CD4-positive, alpha-beta T cell (primary cell): ENCODE measurements around the gene PDE9A. TPM values are rescaled to one million over a fixed set of nuclear protein-coding genes. Genes with fewer than 3 reads are reported as not detected.

Source experiments
- ATAC-seq: fragments of 200-7000 bp; cut with Tn5 transposase; one replicate; pipeline ENCODE4 v1.10.0; 2022; ENCODE audit warnings: mild to moderate bottlenecking; ENCODE audit not compliant: poor library complexity
- CTCF ChIA-PET: fragments of 350-600 bp; sonication (Branson Sonifier 250); formaldehyde crosslinking; loops from one replicate; lab custom pipeline; 2021; ENCODE audit warnings: antibody characterized with exemption, inconsistent platforms; lab: Charles Lee
- POLR2A ChIA-PET: fragments of 350-600 bp; sonication (Branson Sonifier 250); formaldehyde crosslinking; loops from one replicate; lab custom pipeline; 2021; ENCODE audit warnings: antibody characterized with exemption, inconsistent platforms; lab: Charles Lee
- DNase-seq, 14 experiments: peaks; one replicate each; pipeline ENCODE4 v3.0.0-alpha.2; 2013 to 2020; ENCODE audit warnings: mixed read lengths in 2 of 14
- H3K27ac ChIP-seq, 2 donors: one replicate each; pipeline versions ENCODE4 v1.5.1 to v1.7.0; 2013; ENCODE audit warnings: low read length in 2 of 2, low read depth in 1 of 2, mild to moderate bottlenecking in 1 of 2
- H3K27me3 ChIP-seq, 2 experiments: 1 replicate in 1 of 2; 2 replicates in 1 of 2; pipeline versions ENCODE4 v1.6.1 to v1.7.0; 2013; ENCODE audit warnings: low read length in 2 of 2, control low read depth in 1 of 2, mild to moderate bottlenecking in 1 of 2, moderate library complexity in 1 of 2; ENCODE audit not compliant: insufficient read depth in 2 of 2, control insufficient read depth in 1 of 2
- H3K36me3 ChIP-seq: one replicate; pipeline ENCODE4 v1.6.1; 2013; ENCODE audit warnings: low read length, control low read depth; ENCODE audit not compliant: insufficient read depth
- H3K4me1 ChIP-seq: one replicate; pipeline ENCODE4 v1.6.1; 2013; ENCODE audit warnings: low read length, control low read depth; ENCODE audit not compliant: insufficient read depth
- H3K4me3 ChIP-seq: one replicate; pipeline ENCODE4 v1.5.1; 2013; ENCODE audit warnings: mild to moderate bottlenecking, low read length, moderate library complexity
- H3K9me3 ChIP-seq, 2 experiments: 1 replicate in 1 of 2; 2 replicates in 1 of 2; pipeline versions ENCODE4 v1.6.1 to v1.7.0; 2013; ENCODE audit warnings: low read length in 2 of 2, mild to moderate bottlenecking in 2 of 2, control low read depth in 1 of 2, moderate library complexity in 1 of 2; ENCODE audit not compliant: control insufficient read depth in 1 of 2, insufficient read depth in 1 of 2
- H3K27ac Mint-ChIP-seq: one replicate; pipeline ENCODE4 v1.8.0; 2020; ENCODE audit warnings: mixed read lengths
- H3K27me3 Mint-ChIP-seq: one replicate; pipeline ENCODE4 v1.8.0; 2021; ENCODE audit warnings: mixed read lengths
- H3K36me3 Mint-ChIP-seq: one replicate; pipeline ENCODE4 v1.8.0; 2021; ENCODE audit warnings: low read depth, mixed read lengths
- H3K4me1 Mint-ChIP-seq: one replicate; pipeline ENCODE4 v1.8.0; 2021; ENCODE audit warnings: low read depth, mixed read lengths
- H3K4me3 Mint-ChIP-seq: one replicate; pipeline ENCODE4 v1.8.0; 2020; ENCODE audit warnings: mild to moderate bottlenecking, mixed read lengths
- H3K9me3 Mint-ChIP-seq: one replicate; pipeline ENCODE4 v1.8.0; 2020; ENCODE audit warnings: mixed read lengths
- intact Hi-C, 2 experiments: fragments of 100-400 bp; cut with DNase I in 1 of 2; cut with micrococcal nuclease in 1 of 2; formaldehyde crosslinking; loops; one replicate each; pipeline versions ENCODE4 v1.15.1 to v1.9.0; 2023 to 2025; cut with DNase I, micrococcal nuclease
- total RNA-seq, 174 experiments: library from RNA in 2 of 174; stranded (reverse) in 2 of 174; gene quantifications; one replicate each; pipeline ENCODE4 v1.2.3 and lab custom pipeline; 2021 to 2026
- TF ChIP-seq, protein P1 (sequence below): fragments of 200-600 bp; IDR thresholded peaks from one replicate; pipeline ENCODE4 v1.8.0; 2022; ENCODE audit warnings: antibody characterized with exemption, mild to moderate bottlenecking

The PDE9A gene
- total RNA-seq, 2 experiments from 2014 or later: 12.6 to 13.2 TPM

DNA sequence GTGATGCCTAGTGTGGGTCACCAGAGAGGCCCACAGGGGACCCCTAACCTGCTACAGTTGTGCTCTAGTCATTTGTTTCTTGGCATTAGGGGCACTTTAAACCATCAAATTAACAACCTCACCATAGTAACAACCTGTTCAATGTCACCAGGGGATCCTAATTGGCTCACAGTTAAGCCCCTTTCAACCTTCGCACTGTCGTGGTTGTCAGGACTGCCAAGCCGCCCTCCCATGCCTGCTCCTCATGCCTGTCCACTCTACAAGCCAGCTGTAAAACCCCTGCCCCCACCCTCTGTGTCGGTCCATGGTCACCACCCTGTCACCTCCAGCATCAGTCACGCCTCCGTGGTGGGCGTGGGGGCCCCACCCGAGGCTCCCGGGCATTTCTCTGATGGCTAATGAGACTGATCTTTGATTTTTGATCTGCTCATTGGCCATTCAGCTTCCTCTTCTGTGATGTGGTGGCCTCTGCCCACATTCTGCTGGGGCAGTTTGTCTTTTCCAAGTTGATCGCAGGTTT is 129.4 kb downstream of the PDE9A start:
- Histone ChIP-seq H3K27me3 (no peaks in the 10 kb centered on the region), H3K9me3 (peaks cover 0 to 25% of the 10 kb centered on the region in 2 experiments), H3K27ac (peak overlapping the region in 1 of 2 donors; percentile 15), H3K36me3 (no peaks in the 10 kb centered on the region), H3K4me3 (no peak overlapping the region), H3K4me1 (peaks cover 46% of the 10 kb centered on the region)
- Mint-ChIP-seq H3K4me1 (peaks cover 59% of the 10 kb centered on the region), H3K27me3 (no peaks in the 10 kb centered on the region), H3K27ac (peak overlapping the region; percentile 99), H3K4me3 (peak overlapping the region; percentile 23), H3K36me3 (no peaks in the 10 kb centered on the region), H3K9me3 (no peaks in the 10 kb centered on the region)
- CTCF ChIA-PET: interaction anchor here (0.7 kb wide), 1 partner anchor 1625 kb away, joined by 3 read pairs; no protein-coding TSS in a partner anchor
- peak in 1 of 14 experiments; percentile 10 for DNase-seq
- intact Hi-C loops: loop anchor here (2.0 to 5.0 kb wide), 4 partner anchors 35 to 100 kb away; no protein-coding TSS in a partner anchor
- POLR2A ChIA-PET: interaction anchor here (1.2 to 4.4 kb wide), 5 partner anchors 36 to 168 kb away, joined by 5 to 36 read pairs (median 6); partner anchors contain the start of gene NDUFV3
- ATAC-seq: no peak
- TF ChIP-seq, protein P1, sequence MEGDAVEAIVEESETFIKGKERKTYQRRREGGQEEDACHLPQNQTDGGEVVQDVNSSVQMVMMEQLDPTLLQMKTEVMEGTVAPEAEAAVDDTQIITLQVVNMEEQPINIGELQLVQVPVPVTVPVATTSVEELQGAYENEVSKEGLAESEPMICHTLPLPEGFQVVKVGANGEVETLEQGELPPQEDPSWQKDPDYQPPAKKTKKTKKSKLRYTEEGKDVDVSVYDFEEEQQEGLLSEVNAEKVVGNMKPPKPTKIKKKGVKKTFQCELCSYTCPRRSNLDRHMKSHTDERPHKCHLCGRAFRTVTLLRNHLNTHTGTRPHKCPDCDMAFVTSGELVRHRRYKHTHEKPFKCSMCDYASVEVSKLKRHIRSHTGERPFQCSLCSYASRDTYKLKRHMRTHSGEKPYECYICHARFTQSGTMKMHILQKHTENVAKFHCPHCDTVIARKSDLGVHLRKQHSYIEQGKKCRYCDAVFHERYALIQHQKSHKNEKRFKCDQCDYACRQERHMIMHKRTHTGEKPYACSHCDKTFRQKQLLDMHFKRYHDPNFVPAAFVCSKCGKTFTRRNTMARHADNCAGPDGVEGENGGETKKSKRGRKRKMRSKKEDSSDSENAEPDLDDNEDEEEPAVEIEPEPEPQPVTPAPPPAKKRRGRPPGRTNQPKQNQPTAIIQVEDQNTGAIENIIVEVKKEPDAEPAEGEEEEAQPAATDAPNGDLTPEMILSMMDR: no peak

DNA sequence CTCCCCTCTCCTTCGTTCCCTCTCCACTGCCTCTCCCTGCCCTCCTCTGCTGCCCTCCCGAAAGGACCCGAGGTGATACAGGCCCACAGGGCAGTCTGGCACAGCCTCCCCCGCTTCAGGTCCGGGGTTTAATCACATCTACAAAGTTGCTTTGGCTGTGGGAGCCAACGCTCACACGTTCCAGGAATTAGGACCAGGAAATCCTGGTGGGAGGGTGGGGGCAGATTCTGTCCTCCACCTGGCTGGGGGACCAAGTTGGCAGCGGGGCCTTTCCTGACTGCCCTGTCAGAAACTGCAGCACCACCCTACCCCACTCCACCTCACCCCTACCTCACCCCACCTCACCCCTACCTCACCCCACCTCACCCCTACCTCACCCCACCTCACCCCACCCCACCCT is 130.9 kb downstream of the PDE9A start:
- peak in 7 of 14 experiments; percentile 11 to 49 (median 16) for DNase-seq
- H3K36me3 Mint-ChIP-seq: no peaks in the 10 kb centered on the region
- peak overlapping the region; percentile 84 for H3K4me3 Mint-ChIP-seq
- H3K27me3 ChIP-seq: no peaks in the 10 kb centered on the region
- ChIA-PET POLR2A (interaction anchor here (0.5 to 4.4 kb wide), 9 partner anchors 38 to 270 kb away, joined by 3 to 36 read pairs (median 4); partner anchors contain the start of genes PDE9A and PKNOX1), CTCF (no interaction called here)
- TF ChIP-seq, protein P1: no peak
- no peaks in the 10 kb centered on the region for H3K9me3 Mint-ChIP-seq
- intact Hi-C loops: loop anchor here (5.0 kb wide), 3 partner anchors 33 to 102 kb away; no protein-coding TSS in a partner anchor
- no peaks in the 10 kb centered on the region for H3K27me3 Mint-ChIP-seq
- peak overlapping the region; percentile 99 for H3K27ac Mint-ChIP-seq
- peaks cover 59% of the 10 kb centered on the region for H3K4me1 Mint-ChIP-seq
- ATAC-seq: peak; percentile 18
- H3K27ac ChIP-seq: peak overlapping the region; percentile 87 to 94
- peaks cover 0 to 25% of the 10 kb centered on the region in 2 experiments for H3K9me3 ChIP-seq
- H3K4me1 ChIP-seq: peaks cover 46% of the 10 kb centered on the region
- no peaks in the 10 kb centered on the region for H3K36me3 ChIP-seq
- H3K4me3 ChIP-seq: peak overlapping the region; percentile 53

DNA sequence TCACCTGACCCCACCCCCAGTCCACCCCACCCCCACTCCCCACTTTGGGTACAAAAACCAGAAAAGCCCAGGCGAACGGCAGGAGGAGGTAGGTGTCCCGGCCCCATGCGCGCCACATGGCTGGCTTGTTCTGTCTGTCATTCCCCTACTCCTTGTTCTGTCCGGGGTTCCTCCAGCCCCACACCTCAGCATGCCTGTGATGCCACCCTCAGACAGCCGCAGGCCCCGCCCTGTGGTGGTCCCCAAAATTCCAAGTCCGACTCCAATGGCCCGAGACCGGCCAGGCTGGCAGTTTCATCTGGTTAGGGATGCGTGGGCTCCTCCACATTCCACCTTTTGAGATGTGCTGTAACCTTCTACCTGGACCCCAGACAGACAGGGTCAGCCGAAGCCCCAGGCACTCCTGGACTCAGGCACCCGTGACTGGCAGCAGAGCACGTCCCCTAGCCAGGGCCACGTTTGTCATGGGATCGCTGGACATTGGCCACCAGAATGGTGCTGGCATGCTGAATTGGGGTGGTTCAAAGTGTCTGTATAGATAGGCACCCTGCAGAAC is 131.6 kb downstream of the PDE9A start:
- H3K4me3 Mint-ChIP-seq: peak overlapping the region; percentile 69
- ATAC-seq: no peak
- ChIA-PET CTCF (no interaction called here), POLR2A (no interaction called here)
- Histone ChIP-seq H3K27ac (peak overlapping the region; percentile 30 to 48), H3K9me3 (peaks cover 0 to 25% of the 10 kb centered on the region in 2 experiments), H3K4me3 (no peak overlapping the region), H3K4me1 (peaks cover 46% of the 10 kb centered on the region), H3K36me3 (no peaks in the 10 kb centered on the region), H3K27me3 (no peaks in the 10 kb centered on the region)
- peaks cover 56% of the 10 kb centered on the region for H3K4me1 Mint-ChIP-seq
- intact Hi-C loops: loop anchor here (5.0 kb wide), 3 partner anchors 32 to 103 kb away; no protein-coding TSS in a partner anchor
- no peaks in the 10 kb centered on the region for H3K9me3 Mint-ChIP-seq
- TF ChIP-seq, protein P1: no peak
- H3K27ac Mint-ChIP-seq: peak overlapping the region; percentile 96
- H3K27me3 Mint-ChIP-seq: no peaks in the 10 kb centered on the region
- H3K36me3 Mint-ChIP-seq: no peaks in the 10 kb centered on the region
- DNase-seq: no peak
